AG04449 (cell line): ENCODE measurements around the gene FILIP1L.

Source experiments
- CTCF ChIA-PET: fragments of 350-600 bp; formaldehyde crosslinking; extraction: SDS; loops from one replicate; lab custom pipeline; 2021; ENCODE audit warnings: antibody characterized with exemption; lab: Yijun Ruan, JAX
- POLR2A ChIA-PET: fragments of 400-600, 350-600 bp; formaldehyde crosslinking; extraction: SDS; loops from one replicate; lab custom pipeline; 2020; ENCODE audit warnings: antibody characterized with exemption, inconsistent platforms; lab: Yijun Ruan, JAX
- DNase-seq: peaks from one replicate; pipeline ENCODE4 v3.0.0-alpha.2; 2010; ENCODE audit warnings: low read depth, low spot score
- H3K4me3 ChIP-seq: 2 replicates; pipeline ENCODE4 v1.5.1; 2011; ENCODE audit warnings: low read depth, mild to moderate bottlenecking, control low read depth, low read length
- TF ChIP-seq, protein P1 (sequence below): IDR thresholded peaks from one replicate; pipeline ENCODE4 v1.5.1; 2011; ENCODE audit warnings: mild to moderate bottlenecking, moderate library complexity, low read length, control low read depth, inconsistent platforms; ENCODE audit not compliant: insufficient read depth; ENCODE audit errors: missing control alignments

FILIP1L gene

GRCh38 chr3:99885085-99885484 is 229.2 kb downstream of the FILIP1L start:
- DNase-seq, result no peak
- CTCF ChIA-PET, result no interaction called here
- TF ChIP-seq, protein P1, sequence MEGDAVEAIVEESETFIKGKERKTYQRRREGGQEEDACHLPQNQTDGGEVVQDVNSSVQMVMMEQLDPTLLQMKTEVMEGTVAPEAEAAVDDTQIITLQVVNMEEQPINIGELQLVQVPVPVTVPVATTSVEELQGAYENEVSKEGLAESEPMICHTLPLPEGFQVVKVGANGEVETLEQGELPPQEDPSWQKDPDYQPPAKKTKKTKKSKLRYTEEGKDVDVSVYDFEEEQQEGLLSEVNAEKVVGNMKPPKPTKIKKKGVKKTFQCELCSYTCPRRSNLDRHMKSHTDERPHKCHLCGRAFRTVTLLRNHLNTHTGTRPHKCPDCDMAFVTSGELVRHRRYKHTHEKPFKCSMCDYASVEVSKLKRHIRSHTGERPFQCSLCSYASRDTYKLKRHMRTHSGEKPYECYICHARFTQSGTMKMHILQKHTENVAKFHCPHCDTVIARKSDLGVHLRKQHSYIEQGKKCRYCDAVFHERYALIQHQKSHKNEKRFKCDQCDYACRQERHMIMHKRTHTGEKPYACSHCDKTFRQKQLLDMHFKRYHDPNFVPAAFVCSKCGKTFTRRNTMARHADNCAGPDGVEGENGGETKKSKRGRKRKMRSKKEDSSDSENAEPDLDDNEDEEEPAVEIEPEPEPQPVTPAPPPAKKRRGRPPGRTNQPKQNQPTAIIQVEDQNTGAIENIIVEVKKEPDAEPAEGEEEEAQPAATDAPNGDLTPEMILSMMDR, result no peak
- POLR2A ChIA-PET, result no interaction called here
- no peak overlapping the region for H3K4me3 ChIP-seq

- TF ChIP-seq, protein P1, result no peak
- no peak for DNase-seq
- POLR2A ChIA-PET, result no interaction called here
- CTCF ChIA-PET, result no interaction called here
- H3K4me3 ChIP-seq, result no peak overlapping the region
Measured at GRCh38 chr3:99884484-99884883, 229.8 kb downstream of the FILIP1L start.

DNA sequence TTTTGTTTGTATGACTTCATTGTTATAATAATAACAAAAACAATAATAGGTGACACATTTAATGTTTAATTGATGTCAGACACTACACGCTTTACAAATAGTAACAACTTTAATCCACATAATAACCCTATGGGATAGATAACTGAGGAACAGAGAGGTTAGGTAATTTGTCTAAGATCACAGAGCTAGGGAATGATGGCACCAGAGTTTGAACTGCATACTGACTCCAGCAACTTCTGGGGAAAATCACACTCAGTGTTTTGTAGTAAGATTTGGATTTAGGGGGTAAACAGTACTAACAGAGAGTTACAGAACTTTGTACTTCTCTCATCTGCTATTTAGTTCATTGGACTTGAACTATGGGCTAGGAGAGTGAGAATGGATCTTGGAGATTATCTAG is 230.6 kb downstream of the FILIP1L start:
- POLR2A ChIA-PET, result no interaction called here

GRCh38 chr3:99883138-99883461 is 231.2 kb downstream of the FILIP1L start:
- POLR2A ChIA-PET, result no interaction called here
- H3K4me3 ChIP-seq, result no peak overlapping the region
- CTCF ChIA-PET, result interaction anchor here (1.4 kb wide), 1 partner anchor 11 kb away, joined by 6 read pairs; no protein-coding TSS in a partner anchor
- no peak for DNase-seq
- TF ChIP-seq, protein P1, result no peak

More for the DNA sequence above, 230.6 kb downstream of the FILIP1L start:
- H3K4me3 ChIP-seq, result no peak overlapping the region
- DNase-seq, result no peak
- CTCF ChIA-PET, result interaction anchor here (1.4 kb wide), 1 partner anchor 11 kb away, joined by 6 read pairs; no protein-coding TSS in a partner anchor
- TF ChIP-seq, protein P1, result no peak

DNA sequence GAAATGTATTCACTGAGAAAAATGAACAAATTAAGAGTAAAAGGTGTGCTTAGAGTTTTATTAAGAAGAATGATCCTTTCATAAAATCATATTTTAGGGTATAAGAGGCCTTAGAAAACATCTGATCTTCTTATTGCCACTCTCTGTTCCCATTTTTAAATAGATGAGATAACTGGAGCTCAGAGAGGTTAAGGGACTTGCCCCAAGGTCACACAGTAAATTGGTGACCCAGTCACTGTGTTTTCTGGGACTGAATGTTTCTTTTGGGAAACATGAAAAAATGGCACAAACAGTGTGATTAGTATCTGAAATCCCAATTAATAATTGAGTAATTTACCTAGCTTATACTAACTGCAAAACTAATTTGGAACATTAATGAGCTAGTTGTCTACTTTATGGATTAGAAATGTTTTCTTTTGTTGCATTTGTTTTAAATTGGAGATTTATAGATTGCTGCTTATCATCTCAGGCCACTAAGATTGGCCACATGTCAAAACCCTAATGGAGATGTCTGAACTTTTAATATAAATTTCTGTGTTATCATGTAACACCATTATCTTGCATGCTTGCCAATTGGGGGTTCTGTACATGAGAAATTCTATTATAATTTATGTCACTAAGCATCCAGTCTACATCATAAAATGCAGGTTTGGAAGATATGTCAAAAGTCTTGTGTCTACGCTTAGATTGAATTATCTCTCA is 231.7 kb downstream of the FILIP1L start:
- TF ChIP-seq, protein P1, result no peak
- no peak overlapping the region for H3K4me3 ChIP-seq
- POLR2A ChIA-PET, result no interaction called here
- CTCF ChIA-PET, result interaction anchor here (1.4 kb wide), 1 partner anchor 12 kb away, joined by 6 read pairs; no protein-coding TSS in a partner anchor
- no peak for DNase-seq

- TF ChIP-seq, protein P1, result no peak
Measured at GRCh38 chr3:99881121-99881524, 233.2 kb downstream of the FILIP1L start.

More at GRCh38 chr3:99881121-99881524, 233.2 kb downstream of the FILIP1L start:
- DNase-seq, result no peak
- CTCF ChIA-PET, result no interaction called here
- POLR2A ChIA-PET, result no interaction called here
- H3K4me3 ChIP-seq, result no peak overlapping the region
